HG02981 (cell line): ENCODE results near the gene LBP.
"Not testable (repeated sequence)": the region's sequence is repeated elsewhere in the genome, so short reads cannot be mapped to it uniquely, and the experiment has no call there.

Source experiments
- ATAC-seq: cut with Tn5 transposase; IDR thresholded peaks from one replicate; pipeline ENCODE4 v1.9.1; 2021; ENCODE audit warnings: mild to moderate bottlenecking, moderate library complexity; ENCODE audit not compliant: unreplicated experiment

The LBP gene

DNA sequence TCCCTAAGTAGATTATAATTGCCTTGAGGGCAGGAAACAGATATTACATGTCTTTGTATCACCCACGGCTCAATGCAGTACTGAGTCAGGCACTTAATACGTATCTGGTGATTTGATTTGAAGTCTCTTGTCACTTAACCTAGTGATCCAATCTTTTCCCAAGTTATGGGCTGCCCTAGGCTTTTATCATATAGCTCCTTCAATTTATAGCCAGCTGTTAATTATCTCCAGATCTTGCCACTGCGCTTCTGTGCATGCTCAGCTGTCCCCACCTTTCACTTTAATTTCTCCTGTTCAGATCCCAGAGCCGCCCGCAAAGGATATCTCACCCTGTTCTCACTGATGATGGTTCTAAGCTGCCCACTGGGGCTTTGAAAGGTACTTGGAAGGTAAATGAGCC lies 47.0 kb downstream of the LBP start:
- ATAC-seq = no peak

DNA sequence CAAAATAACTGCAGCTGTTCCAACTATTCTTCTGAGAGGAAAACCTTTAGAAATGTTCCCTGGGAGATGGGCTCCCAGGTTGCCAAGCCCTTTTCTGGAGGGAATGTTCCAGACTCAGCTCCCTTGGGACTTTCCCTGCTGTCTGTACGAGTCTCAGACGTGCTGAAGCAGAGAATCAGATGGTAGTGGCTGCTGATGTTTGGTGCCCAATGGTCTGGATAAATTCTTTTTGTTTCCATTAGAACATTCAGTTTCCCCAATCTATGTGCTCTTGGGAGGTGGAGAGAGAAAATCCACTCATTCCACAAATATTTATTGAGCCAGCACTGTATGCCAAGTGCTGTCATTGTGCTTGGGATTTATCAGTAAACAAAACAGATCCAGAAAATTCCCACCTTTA lies 48.9 kb downstream of the LBP start:
- ATAC-seq = no peak

DNA sequence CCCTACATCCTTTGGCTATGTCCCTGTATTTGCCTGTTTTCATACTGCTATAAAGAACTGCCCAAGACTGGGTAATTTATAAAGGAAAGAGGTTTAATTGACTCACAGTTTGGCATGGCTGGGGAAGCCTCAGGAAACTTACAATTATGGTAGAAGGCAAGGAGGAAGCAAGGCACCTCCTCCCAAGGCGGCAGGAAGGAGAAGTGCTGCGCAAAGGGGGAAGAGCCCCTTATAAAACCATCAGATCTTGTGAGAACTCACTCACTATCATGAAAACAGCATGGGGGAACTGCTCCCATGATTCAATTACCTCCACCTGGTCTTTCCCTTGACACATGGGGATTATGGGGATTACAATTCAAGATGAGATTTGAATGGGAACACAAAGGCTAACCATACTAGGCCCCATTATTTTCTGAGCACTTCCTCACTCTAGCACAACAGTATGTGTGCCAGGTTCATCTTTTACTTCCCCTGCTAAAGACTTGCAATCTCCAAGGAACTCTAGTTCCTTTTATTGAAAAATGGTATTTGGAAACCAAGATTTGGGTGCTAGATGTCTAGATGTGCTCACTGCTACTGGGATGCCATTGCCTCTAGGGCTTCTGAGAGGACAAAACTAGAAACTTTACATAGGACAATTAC lies 49.6 kb downstream of the LBP start:
- ATAC-seq = not testable (repeated sequence)

DNA sequence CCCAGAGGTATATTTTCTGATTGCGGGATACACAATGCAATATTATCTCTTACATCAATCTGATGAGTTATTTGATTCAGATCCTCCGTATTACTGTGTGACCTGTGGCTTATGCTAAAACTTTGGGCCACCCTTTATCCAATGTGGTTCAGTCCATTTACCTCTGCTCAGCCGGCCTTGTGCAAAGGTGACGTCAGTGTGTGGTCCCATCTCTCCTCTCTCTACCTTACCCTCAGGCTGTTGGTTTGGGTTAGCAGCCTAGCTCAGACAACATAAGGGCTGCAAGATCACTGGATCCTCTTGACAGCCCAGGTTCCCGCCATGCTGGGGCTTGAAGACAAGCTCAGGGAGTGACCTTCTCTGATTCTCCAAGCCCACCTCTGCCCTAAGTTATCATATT lies 55.8 kb downstream of the LBP start:
- ATAC-seq = no peak

GRCh38 chr20:38402816-38403215 lies 56.5 kb downstream of the LBP start:
- no peak for ATAC-seq

DNA sequence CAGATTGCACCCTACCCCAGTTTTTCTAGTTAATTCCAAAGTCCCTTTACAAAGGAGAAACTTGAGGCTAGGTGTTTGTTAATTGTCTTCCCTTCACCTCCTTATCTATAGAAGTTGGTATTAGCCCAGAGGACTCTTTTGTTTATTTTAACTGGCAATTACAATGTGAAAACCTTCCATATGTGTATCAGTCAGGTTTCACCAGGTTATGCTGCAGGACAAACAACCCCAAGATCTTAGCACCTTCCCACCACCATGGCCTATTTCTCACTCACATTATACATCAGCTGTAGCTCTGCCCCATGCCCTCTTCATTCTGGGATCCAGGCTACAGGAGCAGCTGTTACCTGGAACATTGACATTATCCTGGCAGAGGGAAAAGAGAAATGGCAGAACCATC lies 57.7 kb downstream of the LBP start:
- ATAC-seq = no peak

GRCh38 chr20:38405132-38405531 lies 58.9 kb downstream of the LBP start:
- ATAC-seq = no peak

DNA sequence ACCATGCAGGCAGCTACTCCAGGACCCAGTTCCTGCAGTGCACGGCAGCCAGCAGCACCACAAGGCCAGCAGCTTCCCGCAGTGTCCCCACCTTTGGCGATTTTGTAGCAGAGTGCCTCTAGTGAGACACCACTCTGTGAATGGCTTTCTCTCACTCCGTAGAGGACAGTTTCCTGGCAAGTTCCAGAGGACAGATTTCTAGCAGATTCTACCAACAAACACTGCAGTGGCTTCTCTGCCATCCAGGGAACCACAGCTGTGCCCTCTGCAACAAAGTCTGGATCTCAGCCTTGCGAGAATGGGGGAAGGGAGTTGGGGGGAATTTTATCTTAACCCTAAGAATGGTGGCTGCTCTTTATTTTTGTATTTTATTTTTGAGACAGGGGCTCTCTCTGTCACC lies 60.2 kb downstream of the LBP start:
- ATAC-seq = no peak

- ATAC-seq = no peak
Measured at GRCh38 chr20:38407321-38407720, 61.0 kb downstream of the LBP start.

- not testable (repeated sequence) for ATAC-seq
Measured at GRCh38 chr20:38407822-38408221, 61.5 kb downstream of the LBP start.

GRCh38 chr20:38412877-38413577 lies 66.7 kb downstream of the LBP start:
- ATAC-seq = no peak

- ATAC-seq = no peak
Measured at GRCh38 chr20:38414769-38415450, 68.6 kb downstream of the LBP start.

DNA sequence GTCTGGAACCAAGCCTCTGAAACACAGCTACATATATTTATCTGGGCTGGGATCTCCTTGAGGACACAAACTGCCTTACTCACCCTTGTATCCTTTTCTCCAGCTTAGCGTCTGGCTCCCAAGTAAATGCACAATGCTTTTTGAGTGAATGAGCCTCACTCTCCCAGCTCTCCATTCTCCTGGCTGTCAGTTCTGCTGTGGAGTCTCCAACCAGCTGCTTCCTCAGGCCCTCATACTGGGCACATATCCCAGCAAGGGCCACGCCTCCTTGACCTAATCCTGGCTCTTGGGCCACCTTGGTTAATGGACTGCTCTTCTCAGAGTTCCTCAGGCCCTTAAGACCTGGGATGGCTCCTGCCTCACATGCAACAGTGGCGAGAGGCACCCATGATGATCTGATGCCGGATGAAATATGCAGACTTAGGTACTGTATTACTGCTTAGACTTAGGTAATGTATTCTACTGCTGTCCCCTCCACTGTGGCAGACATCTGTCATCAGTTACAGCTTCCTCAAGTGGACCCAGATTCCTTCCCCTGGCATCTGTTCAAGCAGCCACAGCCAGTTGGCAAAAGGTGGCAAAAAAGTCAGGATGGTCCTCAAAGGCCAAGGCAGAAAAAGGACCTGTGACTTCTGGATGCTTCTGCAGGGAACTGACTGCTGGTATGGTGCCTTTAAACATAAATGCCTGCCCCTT lies 72.4 kb downstream of the LBP start:
- no peak for ATAC-seq

DNA sequence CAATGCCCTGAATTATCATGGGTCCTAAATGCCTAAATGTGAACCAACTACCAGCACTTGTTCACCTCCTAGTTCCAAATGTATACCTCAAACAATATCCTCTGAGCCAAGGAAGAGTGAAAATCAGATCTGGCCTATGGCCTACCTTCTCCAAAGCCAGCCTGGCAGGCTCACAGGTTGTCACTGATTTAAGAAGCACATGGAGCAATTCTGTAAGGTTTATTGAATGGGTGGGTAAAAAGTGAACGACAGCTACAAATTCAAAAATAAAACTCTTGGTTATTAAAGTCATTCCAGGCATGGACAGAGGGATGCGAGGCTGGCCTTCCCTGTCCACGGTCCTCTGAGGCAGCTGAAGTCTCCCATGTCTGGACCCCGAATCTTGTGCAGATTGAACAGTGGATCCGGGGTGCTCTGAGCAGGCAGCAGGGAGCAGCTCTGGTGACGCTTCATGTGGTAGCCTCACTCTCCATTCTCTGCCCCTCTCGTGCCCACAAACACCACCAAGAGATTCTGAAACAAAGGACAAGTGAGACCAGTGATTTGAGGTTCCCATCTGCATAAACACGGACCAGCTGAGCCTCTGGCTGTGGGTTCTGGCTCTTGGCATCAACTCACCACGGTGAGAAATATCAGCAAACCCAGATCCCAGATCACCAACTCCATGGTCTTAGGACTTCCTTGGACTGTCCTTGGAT lies 74.3 kb downstream of the LBP start:
- no peak for ATAC-seq

GRCh38 chr20:38421915-38422314 lies 75.6 kb downstream of the LBP start:
- ATAC-seq = no peak

GRCh38 chr20:38423541-38423940 lies 77.3 kb downstream of the LBP start:
- no peak for ATAC-seq

- no peak for ATAC-seq
Measured at GRCh38 chr20:38424401-38424800, 78.1 kb downstream of the LBP start.

- no peak for ATAC-seq
Measured at GRCh38 chr20:38426006-38426897, 80.0 kb downstream of the LBP start.
